HepG2 (cell line): ENCODE results near the gene KIFC1. TPM values are rescaled to one million over a fixed set of nuclear protein-coding genes. Genes with fewer than 3 reads are reported as not detected.
A peak's percentile ranks its signal among the peaks of the same experiment; 100 is the strongest.

Source experiments
- FOXK1 ChIP-seq: sonication (generic); formaldehyde crosslinking; IDR thresholded peaks from 2 replicates; pipeline ENCODE4 v1.4.0; 2020; ENCODE audit warnings: low read depth, missing genetic modification reagents, borderline replicate concordance
- GPN1 ChIP-seq: sonication (generic); formaldehyde crosslinking; IDR thresholded peaks from 2 replicates; pipeline ENCODE4 v1.5.1; 2020; ENCODE audit warnings: missing genetic modification reagents, borderline replicate concordance
- GTF3A ChIP-seq: sonication (generic); formaldehyde crosslinking; conservative IDR thresholded peaks from 2 replicates; pipeline ENCODE4 v1.4.0; 2020; ENCODE audit warnings: mild to moderate bottlenecking, missing genetic modification reagents
- MAF1 ChIP-seq: sonication (generic); formaldehyde crosslinking; IDR thresholded peaks from 2 replicates; pipeline ENCODE4 v1.5.0; 2020; ENCODE audit warnings: missing genetic modification reagents, borderline replicate concordance
- NFAT5 ChIP-seq: sonication (generic); formaldehyde crosslinking; IDR thresholded peaks from 2 replicates; pipeline ENCODE4 v1.4.0; 2020; ENCODE audit warnings: missing genetic modification reagents
- NR0B2 ChIP-seq: sonication (generic); formaldehyde crosslinking; IDR thresholded peaks from 2 replicates; pipeline ENCODE4 v1.4.0; 2020; ENCODE audit warnings: mild to moderate bottlenecking, missing genetic modification reagents
- PRDM4 ChIP-seq: sonication (generic); formaldehyde crosslinking; IDR thresholded peaks from 2 replicates; pipeline ENCODE4 v1.9.0; 2021; ENCODE audit warnings: missing genetic modification reagents, borderline replicate concordance
- RARG ChIP-seq: sonication (generic); formaldehyde crosslinking; IDR thresholded peaks from 2 replicates; pipeline ENCODE4 v1.4.0; 2020; ENCODE audit warnings: low read depth, mild to moderate bottlenecking, missing genetic modification reagents
- RBFOX2 ChIP-seq: fragments of 200-400 bp; formaldehyde crosslinking; IDR thresholded peaks from 2 replicates; pipeline ENCODE4 v1.6.1; 2017; ENCODE audit warnings: low read depth, mild to moderate bottlenecking, low read length
- SRSF4 ChIP-seq: fragments of 200-400 bp; formaldehyde crosslinking; IDR thresholded peaks from one replicate; pipeline ENCODE4 v1.6.1; 2018; ENCODE audit warnings: mild to moderate bottlenecking, low read depth, low read length, moderate library complexity; ENCODE audit not compliant: poor library complexity, severe bottlenecking
- TSC22D2 ChIP-seq: sonication (generic); formaldehyde crosslinking; IDR thresholded peaks from 2 replicates; pipeline ENCODE4 v1.5.1; 2020; ENCODE audit warnings: missing genetic modification reagents, mild to moderate bottlenecking, borderline replicate concordance
- ZNF276 ChIP-seq: sonication (generic); formaldehyde crosslinking; IDR thresholded peaks from 2 replicates; pipeline ENCODE4 v1.4.0; 2020; ENCODE audit warnings: mild to moderate bottlenecking, low read depth, missing genetic modification reagents
- ZNF383 ChIP-seq: sonication (generic); formaldehyde crosslinking; IDR thresholded peaks from 2 replicates; pipeline ENCODE4 v1.4.0; 2020; ENCODE audit warnings: missing genetic modification reagents, mild to moderate bottlenecking, borderline replicate concordance
- ZNF430 ChIP-seq: sonication (generic); formaldehyde crosslinking; IDR thresholded peaks from 2 replicates; pipeline ENCODE4 v1.9.0; 2021; ENCODE audit warnings: mild to moderate bottlenecking, missing genetic modification reagents
- ZNF75D ChIP-seq: sonication (generic); formaldehyde crosslinking; IDR thresholded peaks from 2 replicates; pipeline ENCODE4 v1.8.1; 2023; ENCODE audit warnings: missing genetic modification reagents, mild to moderate bottlenecking, borderline replicate concordance
- polyA plus RNA-seq, 8 experiments: library from polyadenylated mRNA; depleted of rRNA in 3 of 8; stranded (reverse) in 7 of 8; unstranded in 1 of 8; fragments of >200 nt; fragmentation: Illumina TruSeq in 4 of 8; extraction: Trizol in 4 of 8; gene quantifications; 2 replicates each; pipeline versions ENCODE4 v1.2.1 to v1.2.3, GENCODE V29; 2011 to 2016; ENCODE audit warnings: low read depth in 4 of 8, missing spikeins in 1 of 8, mixed read lengths in 1 of 8; ENCODE audit not compliant: insufficient read depth in 1 of 8
- total RNA-seq, 5 experiments: library from RNA; depleted of rRNA; stranded (reverse); fragments of >200 nt; fragmentation: Illumina TruSeq; extraction: Trizol; gene quantifications; 2 replicates each; pipeline ENCODE4 v1.2.3, GENCODE V29; 2016; ENCODE audit warnings: low read depth in 1 of 5

The KIFC1 gene
- total and polyA plus RNA-seq, 2 of the 13 experiments (the other 11 are each of a cell fraction or from before 2014, with no cell fraction given), result 25.0 to 45.5 TPM

- TF ChIP-seq NFAT5 (peak; percentile 74; the same call in 1 of the 2 replicates), ZNF75D (no peak; the same call in 1 of the 2 replicates), SRSF4 (no peak), RBFOX2 (peak; percentile 96), GTF3A (CRISPR knock-in tag) (peak; percentile 94), ZNF430 (peak; percentile 96), NR0B2 (CRISPR knock-in tag) (peak; percentile 95; the same call in 1 of the 2 replicates), TSC22D2 (CRISPR knock-in tag) (peak; percentile 96; the same call in 1 of the 2 replicates), ZNF276 (peak; percentile 74; the same call in 1 of the 2 replicates), FOXK1 (CRISPR knock-in tag) (peak; percentile 86; the same call in 1 of the 2 replicates), PRDM4 (CRISPR knock-in tag) (0 out of 2 replicates have a peak, but pooled peaks have one; percentile 51), ZNF383 (CRISPR knock-in tag) (peak; percentile 14; the same call in 1 of the 2 replicates), RARG (peak; percentile 85; the same call in 1 of the 2 replicates), GPN1 (no peak), MAF1 (CRISPR knock-in tag) (peak; percentile 28; the same call in 1 of the 2 replicates)
Observed at GRCh38 chr6:33454009-33454946, 62.7 kb downstream of the KIFC1 start, which contains the start of gene ZBTB9 (continued).
